ENCODE data around the gene RPS19BP1.
A peak's percentile ranks its signal among the peaks of the same experiment; 100 is the strongest.

The RPS19BP1 gene, protein sequence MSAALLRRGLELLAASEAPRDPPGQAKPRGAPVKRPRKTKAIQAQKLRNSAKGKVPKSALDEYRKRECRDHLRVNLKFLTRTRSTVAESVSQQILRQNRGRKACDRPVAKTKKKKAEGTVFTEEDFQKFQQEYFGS

DNA sequence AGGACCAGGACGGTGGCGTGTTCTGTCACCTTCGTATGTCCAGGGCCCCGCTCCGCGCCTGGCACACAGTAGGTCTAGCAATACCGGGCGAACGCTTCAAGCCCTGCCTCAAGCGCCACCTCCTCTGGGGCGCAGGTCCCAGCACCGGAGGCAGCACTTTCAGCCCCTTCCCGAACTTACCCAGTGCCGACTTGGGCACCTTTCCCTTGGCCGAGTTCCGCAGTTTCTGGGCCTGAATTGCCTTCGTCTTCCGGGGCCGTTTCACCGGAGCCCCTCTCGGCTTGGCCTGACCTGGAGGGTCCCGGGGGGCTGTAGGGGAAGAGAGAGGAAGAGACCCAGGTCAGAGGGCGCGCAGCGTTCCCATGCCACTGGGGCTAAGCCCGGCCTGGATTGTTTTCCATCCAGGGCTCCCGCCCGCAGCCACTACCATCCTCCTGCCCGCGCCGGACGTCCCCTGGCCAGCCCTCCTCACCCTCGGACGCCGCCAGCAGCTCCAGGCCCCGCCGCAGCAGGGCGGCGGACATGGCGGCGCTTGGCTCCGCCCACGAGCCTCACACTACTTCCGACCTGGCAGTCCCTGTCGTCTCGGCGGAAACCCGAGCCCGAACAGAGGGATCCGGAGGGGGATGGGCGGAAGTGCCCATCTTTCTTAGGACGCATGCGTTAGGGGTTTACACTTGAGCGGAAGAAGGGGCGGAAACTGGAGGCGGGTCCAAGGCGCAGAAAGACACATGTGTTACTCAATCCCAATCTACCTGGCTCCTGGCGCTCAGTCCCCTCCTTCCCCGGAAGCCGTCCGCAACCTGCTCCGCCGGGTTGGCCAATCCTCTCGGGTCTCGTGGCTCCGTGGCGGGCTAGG lies at the start of gene RPS19BP1:
RPS19BP1 (minus strand) TSS at position 534 of the 859 bp plus-strand sequence; CDS start at position 524, 10 bp downstream.
- DNase-seq (ENCODE audit: low spot score): peak; percentile 98

DNA sequence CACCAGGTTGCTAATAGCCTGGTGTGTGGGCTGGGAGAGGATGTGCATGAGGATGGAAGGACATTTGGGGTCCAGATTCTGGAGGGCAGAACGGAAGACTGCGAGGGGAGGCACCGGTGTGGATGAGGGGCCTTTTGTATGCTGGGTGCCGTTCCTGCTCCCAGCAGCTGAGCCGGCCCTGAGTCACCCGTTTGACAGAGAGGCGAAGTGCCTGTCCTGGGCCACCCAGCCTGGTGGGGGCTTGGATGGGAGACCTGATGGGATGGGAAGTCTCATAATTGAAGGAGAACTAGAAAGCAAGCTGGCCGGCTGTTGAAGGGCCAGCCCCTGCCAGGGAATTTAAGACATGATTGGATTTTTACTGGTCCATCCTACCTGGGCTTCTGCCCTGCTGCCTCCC lies 48.8 kb upstream of the RPS19BP1 start:
- DNase-seq (ENCODE audit: low spot score): no peak

DNA sequence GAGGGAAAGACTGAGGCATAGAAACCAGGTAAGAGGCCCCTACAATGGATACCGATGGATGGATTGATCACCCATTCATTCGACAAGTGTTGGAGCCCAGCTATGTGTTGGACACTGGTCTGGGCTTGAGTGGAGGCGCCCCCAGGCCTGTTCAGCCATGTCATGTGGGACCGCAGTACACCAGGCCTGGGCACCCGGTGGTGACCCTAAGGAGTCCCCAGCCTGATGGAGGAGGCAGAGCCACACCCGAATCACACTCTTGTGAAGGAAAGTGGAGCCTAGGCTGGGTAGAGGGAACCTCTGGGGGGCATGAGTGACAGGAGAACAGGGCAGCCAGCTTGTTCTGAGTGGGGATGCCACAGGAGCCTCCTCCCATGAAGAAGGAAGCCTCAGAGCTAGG lies 48.2 kb upstream of the RPS19BP1 start:
- DNase-seq (ENCODE audit: low spot score): no peak

DNA sequence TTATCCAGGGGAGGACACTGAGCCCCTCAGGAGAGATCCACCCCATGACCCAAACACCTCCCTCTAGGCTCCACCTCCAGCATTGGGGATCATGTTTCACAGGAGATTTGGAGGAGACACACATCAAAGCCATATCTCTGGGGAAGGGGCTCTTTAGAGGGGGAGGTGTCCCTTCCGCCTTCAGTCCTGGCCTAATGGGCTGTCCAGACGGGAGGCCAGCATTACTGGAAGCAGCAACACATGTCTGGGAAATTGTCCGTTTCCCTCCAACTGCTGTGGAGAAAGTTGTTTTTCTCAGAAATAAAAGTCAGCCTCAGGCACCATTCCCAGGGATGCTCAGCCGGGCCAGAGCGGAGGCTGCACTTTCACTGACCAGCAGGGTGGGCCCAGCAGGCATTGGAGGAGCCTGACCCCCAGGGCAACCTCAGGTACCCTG lies 47.5 kb upstream of the RPS19BP1 start:
- DNase-seq (ENCODE audit: low spot score): no peak

DNA sequence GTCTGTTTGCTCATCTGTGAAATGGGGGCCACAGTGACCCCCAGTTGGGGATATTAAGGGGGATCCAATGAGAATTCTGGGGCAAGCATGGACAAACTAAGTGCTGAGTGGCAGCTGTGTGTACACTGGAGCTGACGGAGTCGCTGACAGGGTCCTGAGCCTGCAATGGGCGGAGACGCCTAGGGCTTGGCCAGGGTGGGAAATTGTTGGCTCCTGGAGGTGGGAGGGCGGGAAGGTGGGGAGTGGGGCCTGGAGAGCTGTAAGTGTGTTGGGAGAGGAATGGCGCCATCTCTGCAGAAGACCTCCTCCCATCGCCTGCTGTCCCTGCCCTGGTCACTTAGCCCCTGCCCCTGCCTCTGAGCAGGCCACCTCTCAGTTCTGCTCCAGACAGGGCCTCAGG lies 45.4 kb upstream of the RPS19BP1 start:
- DNase-seq (ENCODE audit: low spot score): no peak

DNA sequence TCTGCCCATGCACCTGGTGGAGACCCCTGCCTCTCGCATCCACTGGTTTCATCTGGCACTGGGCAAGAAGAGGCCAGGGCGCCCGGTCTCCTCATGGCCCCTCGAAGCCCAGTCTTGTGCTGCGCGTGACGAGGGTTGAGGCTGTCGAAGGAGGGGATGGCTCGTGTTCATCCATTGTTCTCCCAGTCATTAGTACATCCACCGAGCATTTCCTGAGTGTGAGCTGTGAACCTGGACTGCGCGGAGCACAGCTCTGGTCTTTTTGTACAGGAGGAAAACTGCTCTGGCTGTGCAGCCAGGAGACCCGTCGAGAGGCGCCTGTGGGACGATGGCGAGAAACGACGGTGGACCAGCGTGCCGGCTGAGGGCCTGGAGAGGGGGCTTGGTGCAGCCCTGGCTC lies 44.8 kb upstream of the RPS19BP1 start:
- DNase-seq (ENCODE audit: low spot score): no peak

DNA sequence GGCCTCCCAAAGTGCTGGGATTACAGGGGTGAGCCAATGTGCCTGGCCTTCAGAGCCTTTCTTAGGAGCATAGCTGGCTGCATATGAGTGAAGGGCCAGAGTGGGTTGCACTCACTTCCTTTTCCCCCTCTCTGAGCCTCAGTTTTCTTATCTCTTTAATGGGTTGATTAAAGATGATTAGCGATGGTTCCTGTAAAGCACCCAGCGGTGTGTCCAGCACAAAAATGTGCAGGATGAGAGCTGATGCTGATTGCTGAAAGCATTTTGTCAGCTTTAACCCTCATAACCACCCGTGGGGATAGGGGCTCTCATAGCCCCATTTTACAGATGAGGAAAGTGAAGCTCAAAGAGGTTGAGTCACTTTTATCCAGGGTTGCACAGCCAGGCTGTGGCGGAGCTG lies 43.5 kb upstream of the RPS19BP1 start:
- no peak for DNase-seq (ENCODE audit: low spot score)

DNA sequence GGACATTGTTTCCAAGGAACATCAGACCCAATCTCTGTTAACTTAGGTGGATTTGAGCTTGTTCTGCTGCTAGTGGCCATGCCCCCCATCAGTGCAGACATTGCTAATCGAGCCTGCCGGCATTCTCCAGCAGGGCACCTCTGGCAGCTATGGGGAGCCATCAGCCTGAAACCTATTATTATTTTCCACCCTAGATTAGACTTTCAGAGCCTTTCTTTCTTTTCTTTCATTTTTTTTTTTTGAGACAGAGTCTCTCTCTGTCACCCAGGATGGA lies 42.9 kb upstream of the RPS19BP1 start:
- DNase-seq (ENCODE audit: low spot score): no peak

DNA sequence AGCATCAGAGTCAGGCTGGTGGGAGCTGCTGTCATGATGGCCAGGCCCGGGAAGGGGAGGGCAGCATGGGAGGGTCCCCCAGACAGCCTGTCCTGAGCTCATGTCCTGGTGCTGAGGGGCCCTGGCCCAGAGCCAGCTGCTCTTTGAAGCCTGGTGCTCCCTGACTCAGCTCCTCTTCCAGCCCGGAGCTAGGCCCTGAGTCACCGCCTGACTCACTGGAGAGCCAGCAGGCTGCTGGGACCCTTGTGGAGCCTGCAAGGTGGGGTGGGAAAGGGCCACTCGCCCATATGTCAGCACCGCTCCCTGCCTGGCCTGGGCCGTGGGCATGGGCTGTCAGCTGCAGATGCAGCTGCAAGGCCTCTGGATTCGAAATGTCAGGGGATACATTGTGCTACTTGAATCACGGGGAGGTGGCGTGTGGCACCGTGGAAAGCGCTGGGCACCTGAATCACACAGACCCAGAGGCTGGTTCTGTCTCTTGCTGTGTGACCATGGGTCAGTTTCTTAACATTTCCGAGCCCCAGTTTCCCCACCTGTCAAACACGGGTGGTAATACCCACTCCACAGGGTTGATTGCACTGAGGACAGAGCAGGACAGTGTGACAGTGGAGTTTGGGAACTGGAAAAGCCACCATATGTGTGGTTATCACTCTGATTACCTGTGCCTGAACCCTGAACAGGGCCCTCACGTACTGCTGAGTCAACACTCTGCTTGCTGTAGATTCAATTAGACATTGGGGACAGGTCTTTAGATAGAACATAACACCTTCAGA lies 42.4 kb upstream of the RPS19BP1 start:
- peak; percentile 91 for DNase-seq (ENCODE audit: low spot score)

DNA sequence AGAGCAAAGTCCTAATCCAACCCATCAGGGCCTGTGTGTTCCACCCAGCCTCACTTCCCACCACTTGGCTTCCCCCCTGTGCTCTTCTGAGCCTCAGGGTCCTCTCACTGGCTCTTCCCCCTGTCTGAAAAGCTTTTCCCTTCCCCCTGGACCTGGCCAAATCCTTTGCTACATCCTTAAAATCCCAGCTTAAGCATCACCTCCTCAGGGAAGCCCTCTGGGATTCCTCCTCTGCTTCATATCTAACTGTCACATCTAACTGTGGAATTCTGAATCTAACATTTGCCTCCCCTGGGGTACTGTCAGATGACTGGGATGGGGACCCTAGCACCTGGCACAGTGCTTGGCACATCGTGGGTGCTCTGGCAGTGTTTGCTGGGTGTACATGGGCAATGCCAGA lies 39.0 kb upstream of the RPS19BP1 start:
- no peak for DNase-seq (ENCODE audit: low spot score)

DNA sequence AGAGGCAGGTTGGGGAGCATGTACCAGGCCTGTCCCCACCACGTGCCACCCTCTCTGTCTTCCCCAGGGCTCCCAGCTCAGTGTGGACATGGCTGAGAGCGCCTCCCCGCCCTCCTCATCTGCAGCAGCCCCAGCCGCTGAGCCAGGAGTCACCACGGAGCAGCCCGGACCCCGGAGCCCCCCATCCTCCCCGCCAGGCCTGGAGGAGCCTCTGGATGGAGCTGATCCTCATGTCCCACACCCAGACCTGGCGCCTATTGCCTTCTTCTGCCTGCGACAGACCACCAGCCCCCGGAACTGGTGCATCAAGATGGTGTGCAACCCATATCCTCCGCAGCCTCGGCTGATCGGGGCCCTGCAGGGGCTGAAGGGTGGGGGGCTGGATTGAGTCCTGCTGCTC lies 38.1 kb upstream of the RPS19BP1 start, which contains the start of gene CACNA1I:
CACNA1I (plus strand) TSS at position 89 of the 400 bp plus-strand sequence; CDS start at position 89, 0 bp downstream.
- no peak for DNase-seq (ENCODE audit: low spot score)

DNA sequence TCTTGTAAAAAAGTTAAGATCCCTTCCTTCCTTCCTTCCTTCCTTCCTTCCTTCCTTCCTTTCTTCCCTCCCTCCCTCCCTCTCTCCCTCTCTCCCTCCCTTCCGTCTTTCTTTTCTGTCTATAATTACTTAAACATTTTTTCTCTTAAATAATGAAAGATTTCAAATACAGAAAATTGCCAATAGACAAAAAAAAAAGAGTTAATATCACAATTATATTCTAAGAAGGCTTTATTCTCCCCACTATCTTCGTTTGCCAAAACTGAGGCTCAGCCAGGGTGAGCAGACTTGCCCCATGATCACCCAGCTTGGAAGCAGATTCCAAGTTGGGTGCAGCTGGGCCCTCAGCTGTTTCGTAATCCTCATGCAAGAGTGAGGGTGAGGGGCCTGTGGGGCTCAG lies 37.7 kb upstream of the RPS19BP1 start:
- no peak for DNase-seq (ENCODE audit: low spot score)

DNA sequence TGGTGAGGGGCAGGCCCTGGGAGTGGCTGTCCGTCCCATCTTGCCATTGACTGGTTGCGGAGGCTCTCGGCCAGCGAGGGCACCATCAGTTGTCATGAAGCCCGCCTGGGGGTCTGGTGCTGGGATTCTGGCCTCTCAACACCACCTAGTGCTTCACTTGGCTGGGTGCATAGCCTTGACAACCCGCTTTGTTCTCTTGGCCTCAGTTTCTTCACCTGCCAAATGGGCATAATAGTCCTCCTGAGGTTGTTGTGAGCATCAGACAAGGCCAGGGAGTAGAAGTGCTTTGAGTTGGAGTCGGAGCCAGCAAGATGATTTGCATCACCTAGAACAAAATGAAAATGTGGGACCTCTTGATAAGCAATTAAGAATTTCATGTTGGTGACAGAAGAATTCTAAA lies 36.5 kb upstream of the RPS19BP1 start:
- no peak for DNase-seq (ENCODE audit: low spot score)

DNA sequence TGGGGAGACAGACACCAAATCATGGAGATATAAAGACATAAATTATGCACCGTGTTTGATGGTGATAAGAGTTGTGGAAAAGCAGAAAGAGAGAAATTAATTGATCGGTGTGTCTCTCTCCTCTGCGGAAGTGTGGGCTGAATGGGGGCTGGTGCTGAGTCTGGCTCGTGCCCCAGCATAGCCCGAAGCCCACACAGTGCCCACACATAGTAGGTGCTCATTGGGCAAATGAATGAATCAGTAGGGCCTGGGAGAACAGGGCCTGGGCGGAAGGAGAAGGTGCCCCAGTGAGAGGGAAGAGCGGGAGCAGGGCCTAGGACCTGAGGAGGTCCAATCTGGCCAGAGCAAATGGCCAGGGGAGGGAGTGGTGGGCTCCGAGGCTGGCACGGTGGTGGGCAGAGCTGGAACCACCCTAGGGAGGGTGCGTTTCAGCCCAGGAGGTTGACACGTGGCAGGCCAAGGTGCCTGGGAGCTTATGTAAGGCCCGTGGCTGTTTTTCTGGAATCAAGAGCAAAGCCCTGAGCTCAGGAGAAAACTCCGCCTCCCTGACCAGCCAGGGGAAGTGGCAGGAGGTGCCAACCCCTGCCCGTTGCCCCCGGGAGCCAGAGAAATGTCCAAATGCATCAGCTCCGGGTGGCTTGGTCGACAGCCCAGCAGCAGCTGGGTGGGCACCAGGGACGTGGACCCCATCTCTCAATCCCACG lies 35.9 kb upstream of the RPS19BP1 start:
- no peak for DNase-seq (ENCODE audit: low spot score)

DNA sequence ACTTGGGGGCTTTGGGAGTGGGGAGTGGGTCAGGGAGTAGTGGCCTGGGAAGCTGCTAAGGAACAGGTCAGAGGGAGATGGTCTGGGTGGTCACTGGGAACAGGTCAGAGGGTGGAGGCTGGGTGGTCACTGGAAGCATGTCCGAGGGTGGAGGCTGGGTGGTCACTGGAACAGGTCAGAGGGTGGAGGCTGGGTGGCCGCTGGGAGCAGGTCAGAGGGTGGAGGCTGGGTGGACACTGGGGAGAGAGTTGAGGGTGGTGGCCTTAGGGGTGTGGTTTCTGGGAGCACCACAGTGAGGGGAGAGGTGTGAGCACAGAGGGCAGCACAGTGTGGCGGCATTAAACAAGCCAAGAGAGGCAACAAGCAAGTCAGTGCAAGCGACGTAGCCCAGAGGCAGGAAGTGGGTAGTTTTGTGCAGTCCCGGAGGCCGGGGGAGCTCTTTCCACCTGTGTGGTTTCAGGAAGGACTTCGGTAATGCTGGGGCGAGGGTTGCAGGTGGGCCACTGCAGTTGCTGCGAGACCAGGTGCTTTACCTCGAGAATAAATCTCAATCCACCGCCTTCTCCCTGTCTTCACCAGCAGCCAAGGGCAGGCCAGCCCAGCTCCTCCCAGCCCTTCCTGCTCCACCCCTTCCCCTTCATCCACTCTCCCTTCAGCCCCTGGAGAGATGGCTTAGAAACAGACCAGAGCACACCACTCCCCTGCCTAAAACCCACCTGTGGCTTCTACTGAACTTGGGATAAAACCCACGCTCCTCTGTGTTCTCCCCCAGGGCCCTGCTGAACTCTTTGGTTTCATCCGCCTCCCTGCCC lies 34.8 kb upstream of the RPS19BP1 start:
- DNase-seq (ENCODE audit: low spot score): no peak

DNA sequence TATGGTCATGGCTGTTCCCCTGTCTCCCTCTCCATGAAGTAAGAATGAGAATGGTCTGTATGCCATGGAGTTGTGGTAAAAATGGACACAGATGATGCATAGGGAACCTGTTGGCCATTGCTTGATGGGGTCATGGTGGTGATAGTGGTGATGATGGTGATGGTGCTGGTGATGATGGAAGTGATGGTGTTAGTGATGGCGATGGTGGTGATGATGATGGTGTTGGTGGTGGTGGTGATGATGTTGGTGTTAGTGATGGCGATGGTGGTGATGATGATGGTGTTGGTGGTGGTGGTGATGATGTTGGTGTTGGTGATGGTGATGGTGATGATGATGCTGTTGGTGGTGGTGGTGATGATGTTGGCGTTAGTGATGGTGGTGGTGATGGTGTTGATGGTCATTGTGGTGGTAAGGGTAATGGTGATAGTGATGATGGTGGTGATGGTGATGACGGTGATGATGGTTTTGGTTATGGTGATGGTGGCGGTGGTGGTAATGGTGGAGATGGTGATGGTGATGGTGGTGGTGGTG lies 32.9 kb upstream of the RPS19BP1 start:
- DNase-seq (ENCODE audit: low spot score): no peak

DNA sequence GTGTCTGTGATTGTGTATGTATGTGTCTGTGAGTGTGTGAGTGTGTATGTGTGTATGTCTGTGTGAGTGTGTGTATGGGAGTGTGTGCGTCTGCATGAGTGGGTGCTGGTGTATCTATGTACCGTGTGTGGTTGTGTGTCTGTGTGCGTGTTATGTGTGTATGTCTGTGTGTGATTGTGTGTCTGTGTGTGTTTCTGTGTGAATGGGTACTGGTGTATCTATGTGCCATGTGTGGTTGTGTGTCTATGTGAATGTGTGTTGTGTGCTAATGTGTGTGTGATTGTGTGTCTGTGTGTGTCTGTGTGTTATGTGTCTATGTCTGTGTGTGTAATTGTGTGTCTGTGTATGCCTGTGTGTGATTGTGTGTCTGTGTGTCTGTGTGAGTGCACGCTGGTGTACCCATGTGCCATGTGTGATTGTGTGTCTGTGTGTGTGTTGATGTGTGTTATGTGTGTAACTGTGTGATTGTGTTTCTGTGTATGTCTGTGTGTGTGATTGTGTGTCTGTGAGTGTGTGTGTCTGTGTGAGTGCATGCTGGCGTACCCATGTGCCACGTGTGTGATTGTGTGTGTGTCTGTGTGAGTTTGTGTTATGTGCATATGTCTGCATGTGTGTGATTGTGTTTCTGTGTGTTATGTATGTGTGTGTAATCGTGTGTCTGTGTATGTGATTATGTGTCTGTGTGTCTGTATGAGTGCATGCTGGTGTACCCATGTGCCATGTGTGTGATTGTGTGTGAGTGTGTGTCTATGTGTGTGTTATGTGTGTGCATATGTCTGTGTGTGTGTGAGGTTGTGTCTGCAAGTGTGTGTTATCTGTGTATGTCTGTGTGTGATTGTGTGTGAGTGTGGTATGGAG lies 31.3 kb upstream of the RPS19BP1 start:
- no peak for DNase-seq (ENCODE audit: low spot score)

DNA sequence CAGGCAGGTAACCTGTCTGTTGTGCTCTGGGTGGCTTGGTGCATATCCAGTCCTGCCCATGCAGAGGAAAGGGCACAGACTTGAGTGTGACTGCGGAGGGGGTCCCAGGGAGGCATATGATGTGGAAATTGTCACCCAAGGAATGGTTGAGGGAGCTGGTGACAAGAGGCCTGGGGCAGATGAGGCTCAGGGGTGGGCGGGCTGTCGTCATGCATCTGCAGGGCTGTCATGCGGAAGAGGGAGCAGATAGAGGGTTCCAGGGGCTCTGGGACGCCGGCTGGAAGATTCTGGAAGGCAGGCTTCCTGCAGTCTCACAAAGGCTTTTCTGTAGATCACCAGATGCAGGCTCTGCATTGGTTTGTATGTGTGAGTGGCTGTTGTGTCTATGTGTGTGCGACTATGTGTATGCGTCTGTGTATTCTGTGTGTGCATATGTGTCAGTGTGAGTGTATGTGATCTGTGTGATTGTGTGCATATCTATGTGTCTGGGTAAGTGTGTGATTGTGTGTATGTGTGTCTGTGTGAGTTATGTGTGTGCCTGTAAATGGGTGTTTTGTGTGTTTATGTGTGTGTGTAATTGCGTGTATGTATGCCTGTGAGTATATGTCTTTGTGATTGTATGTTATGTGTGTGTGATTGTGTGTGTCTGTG lies 30.4 kb upstream of the RPS19BP1 start:
- no peak for DNase-seq (ENCODE audit: low spot score)

DNA sequence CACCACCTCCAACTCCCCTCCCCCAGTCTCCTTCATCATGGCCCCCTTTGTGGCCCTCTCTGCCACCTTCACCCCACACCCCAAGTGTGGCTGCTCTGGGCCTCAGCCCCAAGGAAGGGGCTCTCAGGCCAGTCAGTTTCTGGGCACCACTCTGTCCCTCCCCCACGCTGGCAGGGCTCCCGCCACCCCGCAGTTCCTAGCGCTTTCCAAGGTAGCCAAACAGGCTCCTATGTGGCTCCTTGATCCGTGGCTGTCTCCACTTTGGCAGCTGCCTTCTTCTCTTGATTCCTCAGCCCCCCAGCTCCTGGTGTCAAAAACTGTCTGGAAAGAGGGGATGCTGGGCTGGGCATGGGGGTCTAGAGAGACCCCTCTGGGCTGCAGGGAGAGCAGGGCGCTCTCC lies 27.6 kb upstream of the RPS19BP1 start:
- DNase-seq (ENCODE audit: low spot score): no peak
